Measurements from ENCODE around the gene AMOT.

DNA sequence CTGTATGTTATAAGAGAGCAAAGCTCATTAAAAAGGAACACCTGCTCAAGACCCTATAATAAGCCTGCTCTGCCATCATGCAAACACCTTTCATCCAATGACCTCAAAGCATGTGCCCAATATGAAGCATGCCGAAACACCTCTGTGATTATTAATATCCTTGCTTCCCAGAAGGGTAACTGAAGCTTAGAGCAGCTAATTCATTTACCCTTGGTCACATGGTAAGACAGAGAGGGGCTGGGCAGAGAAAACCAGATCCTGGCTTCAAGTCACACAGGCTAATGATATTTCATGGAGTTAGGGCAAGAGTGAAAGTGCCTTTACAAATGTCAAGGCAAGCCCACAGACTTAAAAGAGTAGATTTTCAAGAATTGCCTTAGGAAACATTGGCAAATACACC, 5.6 kb downstream of the AMOT start:
- TF ChIP-seq CTCF (conservative IDR thresholded peaks at IDR 0.05; ENCODE audit: low read depth, low read length) = no peak
- TF ChIP-seq, protein P1, sequence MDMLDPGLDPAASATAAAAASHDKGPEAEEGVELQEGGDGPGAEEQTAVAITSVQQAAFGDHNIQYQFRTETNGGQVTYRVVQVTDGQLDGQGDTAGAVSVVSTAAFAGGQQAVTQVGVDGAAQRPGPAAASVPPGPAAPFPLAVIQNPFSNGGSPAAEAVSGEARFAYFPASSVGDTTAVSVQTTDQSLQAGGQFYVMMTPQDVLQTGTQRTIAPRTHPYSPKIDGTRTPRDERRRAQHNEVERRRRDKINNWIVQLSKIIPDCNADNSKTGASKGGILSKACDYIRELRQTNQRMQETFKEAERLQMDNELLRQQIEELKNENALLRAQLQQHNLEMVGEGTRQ (IDR thresholded peaks at IDR 0.05; ENCODE audit: low read depth, low read length) = no peak
- TF ChIP-seq POLR2A (IDR thresholded peaks at IDR 0.05; ENCODE audit: low read depth, low read length) = no peak
- TF ChIP-seq SMC3 (IDR thresholded peaks at IDR 0.05; ENCODE audit: low read depth, low read length) = no peak
- no peak for TF ChIP-seq BHLHE40 (IDR thresholded peaks at IDR 0.05; ENCODE audit: low read depth, low read length)
- TF ChIP-seq RAD21 (IDR thresholded peaks at IDR 0.05; ENCODE audit: low read length) = no peak
- TF ChIP-seq MAZ (IDR thresholded peaks at IDR 0.05; ENCODE audit: borderline replicate concordance, low read depth, low read length) = no peak
- TF ChIP-seq RCOR1 (IDR thresholded peaks at IDR 0.05; ENCODE audit: insufficient replicate concordance, low read length) = no peak
